SK-N-SH (cell line): ENCODE measurements around the gene KCNC3.

Experiments
- CTCF ChIP-seq: fragments of 200-600 bp; sonication (generic); IDR thresholded peaks from 2 replicates; pipeline ENCODE4 v1.6.1; 2017; ENCODE audit warnings: antibody characterized with exemption, mild to moderate bottlenecking, moderate library complexity
- EZH2phosphoT487 ChIP-seq: fragments of 200-600 bp; sonication (generic); IDR thresholded peaks from 2 replicates; pipeline ENCODE4 v1.6.1; 2017; ENCODE audit warnings: low read depth, mixed run types, mild to moderate bottlenecking, antibody characterized with exemption, moderate library complexity, borderline replicate concordance
- FOXM1 ChIP-seq: IDR thresholded peaks from 2 replicates; pipeline ENCODE4 v1.4.0; 2012; ENCODE audit warnings: low read depth, mild to moderate bottlenecking
- MAX ChIP-seq: IDR thresholded peaks from 2 replicates; pipeline ENCODE4 v1.4.0; 2012; ENCODE audit warnings: low read depth
- RAD21 ChIP-seq: IDR thresholded peaks from 2 replicates; pipeline ENCODE4 v1.6.1; 2012; ENCODE audit warnings: mild to moderate bottlenecking, low read length
- RCOR1 ChIP-seq: fragments of 150-350 bp; IDR thresholded peaks from 2 replicates; pipeline ENCODE4 v1.6.1; 2017; ENCODE audit warnings: antibody characterized with exemption, low read length
- SMC3 ChIP-seq: IDR thresholded peaks from 2 replicates; pipeline ENCODE4 v1.6.1; 2012; ENCODE audit warnings: low read depth, low read length, improper control_type of control experiment

- TF ChIP-seq MAX: no peak
- no peak for TF ChIP-seq CTCF
- no peak for TF ChIP-seq SMC3
- TF ChIP-seq RCOR1: no peak
- no peak for TF ChIP-seq EZH2phosphoT487
- TF ChIP-seq FOXM1: no peak
- no peak for TF ChIP-seq RAD21
Measured at GRCh38 chr19:50327013-50327412, 2.2 kb downstream of the KCNC3 start.
